ENCODE results near the gene ZNF580.
A peak's percentile ranks its signal among the peaks of the same experiment; 100 is the strongest.

ZNF580 gene

GRCh38 chr19:55654868-55655647 lies 14.3 kb downstream of the ZNF580 start, which contains the start of gene U2AF2:
Gene U2AF2, plus strand, starts transcription at chr19:55655035. Its CDS starts 70 bp downstream, at chr19:55655105.
- no CpG with 5 or more reads among the region's 95 CpGs for WGBS, 2 donors (ENCODE audit: extremely low coverage in 2 of 2, insufficient read length in 2 of 2, insufficient replicate concordance in 1 of 2)
- Histone ChIP-seq H3K23ac (ENCODE audit: low read depth, low read length, poor library complexity) (peak within 1 kb of the TSS; percentile 99), H2AFZ (ENCODE audit: low read length) (peak within 1 kb of the TSS; percentile 82), H3K9me3 (replicated peaks in 1 of 2; ENCODE audit: control insufficient read depth in 2 of 2, insufficient read depth in 1 of 2, low read depth in 1 of 2, low read length in 2 of 2) (no peaks in the 10 kb centered on the region), H2BK120ac (ENCODE audit: low read depth, low read length) (peak within 1 kb of the TSS; percentile 92), H4K91ac (ENCODE audit: low read depth, low read length, poor library complexity) (peak within 1 kb of the TSS; percentile 94), H2BK15ac (ENCODE audit: low read length) (peak within 1 kb of the TSS; percentile 88), H3K18ac (ENCODE audit: low read length) (peak within 1 kb of the TSS; percentile 99), H3K36me3 (replicated peaks in 1 of 2; ENCODE audit: control insufficient read depth in 2 of 2, insufficient read depth in 2 of 2, low read length in 2 of 2) (peaks cover 13 to 63% of the 10 kb centered on the region in 2 donors), H4K8ac (ENCODE audit: low read depth, low read length) (peak within 1 kb of the TSS; percentile 98), H3K9ac (ENCODE audit: low read depth, low read length, poor library complexity) (peak within 1 kb of the TSS; percentile 100), H2BK5ac (ENCODE audit: low read length) (peak within 1 kb of the TSS; percentile 93), H3K79me1 (ENCODE audit: low read depth, low read length) (peaks cover 7% of the 10 kb centered on the region), H3K4ac (ENCODE audit: low read length) (peak within 1 kb of the TSS; percentile 98), H3K4me2 (ENCODE audit: insufficient read depth, low read length, poor library complexity, severe bottlenecking) (peak within 1 kb of the TSS; percentile 78), H2AK5ac (ENCODE audit: low read depth, low read length) (peak within 1 kb of the TSS; percentile 100), H3K27ac (replicated peaks; ENCODE audit: low read length) (peak within 1 kb of the TSS; percentile 99), H3K4me1 (ENCODE audit: control insufficient read depth in 2 of 2, insufficient read depth in 1 of 2, low read depth in 1 of 2, low read length in 2 of 2) (peaks cover 11 to 12% of the 10 kb centered on the region in 2 donors), H3K4me3 (ENCODE audit: low read length in 2 of 2) (peak within 1 kb of the TSS; percentile 55 to 98), H2BK12ac (ENCODE audit: low read length) (no peak within 1 kb of the TSS), H3K14ac (ENCODE audit: low read length) (peak within 1 kb of the TSS; percentile 97), H3K27me3 (ENCODE audit: control insufficient read depth in 3 of 3, insufficient read depth in 3 of 3, low read depth in 1 of 3, low read length in 3 of 3) (no peaks in the 10 kb centered on the region)
- DNase-seq (ENCODE audit: low spot score), result peak; percentile 94

- no CpG with 5 or more reads among the region's 19 CpGs for WGBS, 2 donors (ENCODE audit: extremely low coverage in 2 of 2, insufficient read length in 2 of 2, insufficient replicate concordance in 1 of 2)
- no peak overlapping the region for H2BK12ac ChIP-seq (ENCODE audit: low read length)
- peak overlapping the region; percentile 99 for H3K18ac ChIP-seq (ENCODE audit: low read length)
- no peaks in the 10 kb centered on the region for H3K9me3 ChIP-seq (replicated peaks in 1 of 2; ENCODE audit: control insufficient read depth in 2 of 2, insufficient read depth in 1 of 2, low read depth in 1 of 2, low read length in 2 of 2)
- peaks cover 10% of the 10 kb centered on the region for H3K79me1 ChIP-seq (ENCODE audit: low read depth, low read length)
- H3K23ac ChIP-seq (ENCODE audit: low read depth, low read length, poor library complexity), result peak overlapping the region; percentile 99
- peak overlapping the region; percentile 78 for H3K4me2 ChIP-seq (ENCODE audit: insufficient read depth, low read length, poor library complexity, severe bottlenecking)
- peak overlapping the region; percentile 82 for H2AFZ ChIP-seq (ENCODE audit: low read length)
- no peak for DNase-seq (ENCODE audit: low spot score)
- H2AK5ac ChIP-seq (ENCODE audit: low read depth, low read length), result peak overlapping the region; percentile 100
- H3K4ac ChIP-seq (ENCODE audit: low read length), result peak overlapping the region; percentile 97
- H3K27me3 ChIP-seq (ENCODE audit: control insufficient read depth in 3 of 3, insufficient read depth in 3 of 3, low read depth in 1 of 3, low read length in 3 of 3), result no peaks in the 10 kb centered on the region
- peak overlapping the region; percentile 91 for H3K9ac ChIP-seq (ENCODE audit: low read depth, low read length, poor library complexity)
- H4K91ac ChIP-seq (ENCODE audit: low read depth, low read length, poor library complexity), result no peak overlapping the region
- H4K8ac ChIP-seq (ENCODE audit: low read depth, low read length), result no peak overlapping the region
- peaks cover 11 to 12% of the 10 kb centered on the region in 2 donors for H3K4me1 ChIP-seq (ENCODE audit: control insufficient read depth in 2 of 2, insufficient read depth in 1 of 2, low read depth in 1 of 2, low read length in 2 of 2)
- peaks cover 16 to 63% of the 10 kb centered on the region in 2 donors for H3K36me3 ChIP-seq (replicated peaks in 1 of 2; ENCODE audit: control insufficient read depth in 2 of 2, insufficient read depth in 2 of 2, low read length in 2 of 2)
- peak overlapping the region; percentile 99 for H3K27ac ChIP-seq (replicated peaks; ENCODE audit: low read length)
- peak overlapping the region; percentile 93 for H2BK5ac ChIP-seq (ENCODE audit: low read length)
- H2BK15ac ChIP-seq (ENCODE audit: low read length), result no peak overlapping the region
- no peak overlapping the region for H2BK120ac ChIP-seq (ENCODE audit: low read depth, low read length)
- H3K4me3 ChIP-seq (ENCODE audit: low read length in 2 of 2), result peak overlapping the region; percentile 55 to 98
- H3K14ac ChIP-seq (ENCODE audit: low read length), result peak overlapping the region; percentile 75
Observed at GRCh38 chr19:55655648-55656040, 14.8 kb downstream of the ZNF580 start.

GRCh38 chr19:55656552-55656951 lies 15.8 kb downstream of the ZNF580 start:
- no peaks in the 10 kb centered on the region for H3K9me3 ChIP-seq (replicated peaks in 1 of 2; ENCODE audit: control insufficient read depth in 2 of 2, insufficient read depth in 1 of 2, low read depth in 1 of 2, low read length in 2 of 2)
- H3K4ac ChIP-seq (ENCODE audit: low read length), result no peak overlapping the region
- H3K79me1 ChIP-seq (ENCODE audit: low read depth, low read length), result peaks cover 11% of the 10 kb centered on the region
- H3K4me1 ChIP-seq (ENCODE audit: control insufficient read depth in 2 of 2, insufficient read depth in 1 of 2, low read depth in 1 of 2, low read length in 2 of 2), result peaks cover 11 to 12% of the 10 kb centered on the region in 2 donors
- no peak overlapping the region for H2BK12ac ChIP-seq (ENCODE audit: low read length)
- no peak overlapping the region for H4K8ac ChIP-seq (ENCODE audit: low read depth, low read length)
- WGBS, 2 donors (ENCODE audit: extremely low coverage in 2 of 2, insufficient read length in 2 of 2, insufficient replicate concordance in 1 of 2), result no CpG with 5 or more reads among the region's 7 CpGs
- no peak overlapping the region for H3K18ac ChIP-seq (ENCODE audit: low read length)
- H2AK5ac ChIP-seq (ENCODE audit: low read depth, low read length), result no peak overlapping the region
- H3K36me3 ChIP-seq (replicated peaks in 1 of 2; ENCODE audit: control insufficient read depth in 2 of 2, insufficient read depth in 2 of 2, low read length in 2 of 2), result peaks cover 22 to 66% of the 10 kb centered on the region in 2 donors
- H3K14ac ChIP-seq (ENCODE audit: low read length), result no peak overlapping the region
- no peak overlapping the region for H4K91ac ChIP-seq (ENCODE audit: low read depth, low read length, poor library complexity)
- no peak overlapping the region for H2BK120ac ChIP-seq (ENCODE audit: low read depth, low read length)
- H2BK5ac ChIP-seq (ENCODE audit: low read length), result no peak overlapping the region
- DNase-seq (ENCODE audit: low spot score), result no peak
- no peak overlapping the region for H2AFZ ChIP-seq (ENCODE audit: low read length)
- H3K9ac ChIP-seq (ENCODE audit: low read depth, low read length, poor library complexity), result no peak overlapping the region
- H2BK15ac ChIP-seq (ENCODE audit: low read length), result no peak overlapping the region
- H3K27me3 ChIP-seq (ENCODE audit: control insufficient read depth in 3 of 3, insufficient read depth in 3 of 3, low read depth in 1 of 3, low read length in 3 of 3), result no peaks in the 10 kb centered on the region
- H3K23ac ChIP-seq (ENCODE audit: low read depth, low read length, poor library complexity), result no peak overlapping the region
- peak overlapping the region in 1 of 2 donors; percentile 55 for H3K4me3 ChIP-seq (ENCODE audit: low read length in 2 of 2)
- no peak overlapping the region for H3K27ac ChIP-seq (replicated peaks; ENCODE audit: low read length)
- peak overlapping the region; percentile 78 for H3K4me2 ChIP-seq (ENCODE audit: insufficient read depth, low read length, poor library complexity, severe bottlenecking)

GRCh38 chr19:55656988-55657747 lies 16.4 kb downstream of the ZNF580 start:
- H4K91ac ChIP-seq (ENCODE audit: low read depth, low read length, poor library complexity), result no peak overlapping the region
- H3K27me3 ChIP-seq (ENCODE audit: control insufficient read depth in 3 of 3, insufficient read depth in 3 of 3, low read depth in 1 of 3, low read length in 3 of 3), result no peaks in the 10 kb centered on the region
- H2BK120ac ChIP-seq (ENCODE audit: low read depth, low read length), result no peak overlapping the region
- no peak overlapping the region for H3K27ac ChIP-seq (replicated peaks; ENCODE audit: low read length)
- H3K36me3 ChIP-seq (replicated peaks in 1 of 2; ENCODE audit: control insufficient read depth in 2 of 2, insufficient read depth in 2 of 2, low read length in 2 of 2), result peaks cover 24 to 68% of the 10 kb centered on the region in 2 donors
- H3K9ac ChIP-seq (ENCODE audit: low read depth, low read length, poor library complexity), result peak overlapping the region; percentile 39
- H3K23ac ChIP-seq (ENCODE audit: low read depth, low read length, poor library complexity), result no peak overlapping the region
- peak overlapping the region in 1 of 2 donors; percentile 55 for H3K4me3 ChIP-seq (ENCODE audit: low read length in 2 of 2)
- no peak overlapping the region for H2BK5ac ChIP-seq (ENCODE audit: low read length)
- H2BK12ac ChIP-seq (ENCODE audit: low read length), result no peak overlapping the region
- H2BK15ac ChIP-seq (ENCODE audit: low read length), result no peak overlapping the region
- no peak overlapping the region for H3K4me2 ChIP-seq (ENCODE audit: insufficient read depth, low read length, poor library complexity, severe bottlenecking)
- DNase-seq (ENCODE audit: low spot score), result no peak
- H3K18ac ChIP-seq (ENCODE audit: low read length), result no peak overlapping the region
- H2AFZ ChIP-seq (ENCODE audit: low read length), result no peak overlapping the region
- no peak overlapping the region for H3K14ac ChIP-seq (ENCODE audit: low read length)
- H3K9me3 ChIP-seq (replicated peaks in 1 of 2; ENCODE audit: control insufficient read depth in 2 of 2, insufficient read depth in 1 of 2, low read depth in 1 of 2, low read length in 2 of 2), result no peaks in the 10 kb centered on the region
- peaks cover 13% of the 10 kb centered on the region for H3K79me1 ChIP-seq (ENCODE audit: low read depth, low read length)
- no peak overlapping the region for H4K8ac ChIP-seq (ENCODE audit: low read depth, low read length)
- no peak overlapping the region for H3K4ac ChIP-seq (ENCODE audit: low read length)
- H3K4me1 ChIP-seq (ENCODE audit: control insufficient read depth in 2 of 2, insufficient read depth in 1 of 2, low read depth in 1 of 2, low read length in 2 of 2), result peaks cover 11 to 12% of the 10 kb centered on the region in 2 donors
- no peak overlapping the region for H2AK5ac ChIP-seq (ENCODE audit: low read depth, low read length)
- no CpG with 5 or more reads among the region's 18 CpGs for WGBS, 2 donors (ENCODE audit: extremely low coverage in 2 of 2, insufficient read length in 2 of 2, insufficient replicate concordance in 1 of 2)
